BLaER1 treated with 17β-estradiol and CSF1 and Interleukin-3, amounts not matched to agents 10 nM and 100 nM (cell line): Measurements from ENCODE around the gene POLR2A.

Source experiments
- H3K27ac ChIP-seq, 11 experiments: shearing (Covaris generic); formaldehyde crosslinking; 2 replicates each; pipeline ENCODE4 v1.8.1; 2022
- H3K27me3 ChIP-seq, 11 experiments: shearing (Covaris generic); formaldehyde crosslinking; 2 replicates each; pipeline ENCODE4 v1.8.1; 2022
- H3K36me3 ChIP-seq, 11 experiments: shearing (Covaris generic); formaldehyde crosslinking; 2 replicates each; pipeline ENCODE4 v1.8.1; 2022
- H3K4me1 ChIP-seq, 10 experiments: shearing (Covaris generic); formaldehyde crosslinking; 2 replicates each; pipeline ENCODE4 v1.8.1; 2022
- H3K4me2 ChIP-seq, 11 experiments: shearing (Covaris generic); formaldehyde crosslinking; 2 replicates each; pipeline ENCODE4 v1.8.1; 2022
- H3K4me3 ChIP-seq, 10 experiments: shearing (Covaris generic); formaldehyde crosslinking; 2 replicates each; pipeline ENCODE4 v1.8.1; 2022
- H3K9ac ChIP-seq, 11 experiments: shearing (Covaris generic); formaldehyde crosslinking; 2 replicates each; pipeline ENCODE4 v1.8.1; 2022
- H3K9me3 ChIP-seq, 11 experiments: shearing (Covaris generic); formaldehyde crosslinking; replicated peaks in 1 of 11; 2 replicates each; pipeline ENCODE4 v1.8.1; 2022
- H4K20me1 ChIP-seq, 11 experiments: shearing (Covaris generic); formaldehyde crosslinking; 2 replicates each; pipeline ENCODE4 v1.8.1; 2022
- Cebpa-rat ChIP-seq, 11 experiments: shearing (Covaris generic); IDR thresholded peaks; 2 replicates each; pipeline ENCODE4 v1.8.1; 2022

Gene POLR2A

DNA sequence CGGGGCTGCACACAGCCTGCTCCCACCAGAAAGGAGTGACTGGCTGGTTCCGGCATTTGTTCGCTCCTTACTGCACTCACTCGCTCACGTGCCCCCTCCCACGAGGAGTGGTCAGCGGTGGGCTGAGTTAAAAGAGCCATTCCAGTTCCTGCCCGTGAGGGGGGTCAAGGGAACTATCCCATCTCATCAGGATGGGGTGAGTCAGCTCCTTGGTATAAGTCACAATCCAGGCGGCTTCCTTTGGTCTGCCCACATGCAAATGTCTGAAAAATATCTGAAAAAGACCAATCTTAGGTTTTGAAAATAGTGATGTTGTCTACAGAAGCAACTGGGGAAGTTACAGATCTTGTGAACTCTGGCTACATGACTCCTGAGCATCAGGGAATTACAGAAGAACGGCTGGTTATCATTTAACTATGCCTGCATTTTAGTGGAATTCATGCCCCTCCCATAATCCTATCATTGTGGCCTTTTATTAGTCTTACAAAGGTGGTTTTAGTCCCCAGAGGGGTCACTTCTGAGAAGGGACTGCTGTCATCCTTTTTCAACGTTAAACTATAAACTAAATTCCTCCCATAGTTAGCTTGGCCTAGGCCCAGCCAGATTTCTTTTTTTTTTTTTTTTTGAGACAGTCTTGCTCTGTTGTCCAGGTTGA lies 54.9 kb downstream of the POLR2A start:
- Histone ChIP-seq H3K4me3 (no peak overlapping the region), H3K36me3 (peaks cover 0 to 4% (median 0%) of the 10 kb centered on the region in 11 experiments; a peak in 2 of 22 replicates), H3K9ac (peak overlapping the region in 1 of 11 experiments; percentile 29; a peak in 2 of 22 replicates), H3K4me2 (peak overlapping the region in 6 of 11 experiments; percentile 20 to 62 (median 50); a peak in 11 of 22 replicates), H3K9me3 (peaks cover 18 to 27% (median 23%) of the 10 kb centered on the region in 11 experiments), H3K4me1 (peaks cover 0 to 28% (median 13%) of the 10 kb centered on the region in 10 experiments; a peak in 17 of 20 replicates), H4K20me1 (no peaks in the 10 kb centered on the region), H3K27me3 (no peaks in the 10 kb centered on the region), H3K27ac (peak overlapping the region in 1 of 11 experiments; percentile 23; a peak in 2 of 22 replicates)
- no peak for TF ChIP-seq Cebpa-rat (IDR thresholded peaks at IDR 0.05)

DNA sequence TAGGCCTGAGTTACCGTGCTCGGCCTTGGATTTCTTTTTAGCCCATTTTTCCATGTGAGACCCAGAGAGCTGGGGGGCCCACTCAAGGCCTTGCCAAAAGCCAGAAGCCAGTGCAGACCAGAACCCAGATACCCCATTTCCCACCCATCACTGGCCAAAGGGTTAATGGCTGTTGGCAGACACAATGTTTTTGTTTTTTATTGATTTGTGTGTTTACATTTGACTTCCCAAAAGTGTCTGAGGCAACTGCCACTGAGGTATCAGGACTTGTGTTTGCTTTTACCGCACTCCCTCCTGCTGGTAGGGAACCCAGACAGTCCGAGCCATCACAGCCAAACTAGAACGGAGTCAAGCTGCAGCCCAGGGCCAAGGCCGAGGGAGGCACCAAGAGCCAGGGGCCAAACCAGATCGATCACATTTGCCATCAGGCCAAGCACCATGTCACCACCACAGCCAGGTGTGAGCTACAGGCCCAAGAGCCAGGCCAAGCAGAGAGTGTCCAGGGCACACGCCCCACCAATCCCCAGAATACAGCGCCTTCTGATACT lies 57.0 kb downstream of the POLR2A start:
- no peak overlapping the region for H3K4me3 ChIP-seq
- H3K36me3 ChIP-seq: peaks cover 0 to 4% (median 0%) of the 10 kb centered on the region in 11 experiments; a peak in 2 of 22 replicates
- TF ChIP-seq Cebpa-rat (IDR thresholded peaks at IDR 0.05): no peak

DNA sequence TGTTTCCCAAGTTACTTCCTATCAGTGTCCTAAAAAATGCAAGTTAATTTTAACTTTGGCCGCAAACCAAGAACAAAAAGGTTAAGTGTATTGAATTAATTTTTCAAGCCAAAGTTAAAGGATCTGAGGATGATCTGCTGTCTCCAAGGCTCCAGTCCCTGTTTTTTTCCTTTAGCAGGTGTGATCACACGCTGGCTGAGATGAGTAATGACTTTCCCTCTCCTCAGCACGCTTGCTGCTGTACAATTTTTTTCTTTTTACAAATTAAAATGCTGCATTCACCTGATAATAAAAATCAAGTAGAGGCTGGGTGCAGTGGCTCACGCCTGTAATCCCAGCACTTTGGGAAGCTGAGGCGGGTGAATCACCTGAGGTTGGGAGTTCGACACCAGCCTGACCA lies 60.7 kb downstream of the POLR2A start:
- no peak overlapping the region for H3K27ac ChIP-seq
- no peak overlapping the region for H3K4me2 ChIP-seq
- H3K9ac ChIP-seq: no peak overlapping the region
- H3K4me1 ChIP-seq: peaks cover 16 to 50% (median 36%) of the 10 kb centered on the region in 10 experiments
- no peaks in the 10 kb centered on the region for H4K20me1 ChIP-seq
- no peak for TF ChIP-seq Cebpa-rat (IDR thresholded peaks at IDR 0.05)
- H3K27me3 ChIP-seq: no peaks in the 10 kb centered on the region
- H3K4me3 ChIP-seq: no peak overlapping the region
- no peaks in the 10 kb centered on the region for H3K36me3 ChIP-seq
- H3K9me3 ChIP-seq: no peaks in the 10 kb centered on the region

More for the DNA sequence above, 57.0 kb downstream of the POLR2A start:
- Histone ChIP-seq H3K27me3 (no peaks in the 10 kb centered on the region), H3K27ac (no peak overlapping the region), H3K4me2 (no peak overlapping the region), H3K9me3 (peaks cover 18 to 27% (median 23%) of the 10 kb centered on the region in 11 experiments), H4K20me1 (no peaks in the 10 kb centered on the region), H3K9ac (no peak overlapping the region), H3K4me1 (peaks cover 8 to 32% (median 17%) of the 10 kb centered on the region in 10 experiments; a peak in 17 of 20 replicates)

DNA sequence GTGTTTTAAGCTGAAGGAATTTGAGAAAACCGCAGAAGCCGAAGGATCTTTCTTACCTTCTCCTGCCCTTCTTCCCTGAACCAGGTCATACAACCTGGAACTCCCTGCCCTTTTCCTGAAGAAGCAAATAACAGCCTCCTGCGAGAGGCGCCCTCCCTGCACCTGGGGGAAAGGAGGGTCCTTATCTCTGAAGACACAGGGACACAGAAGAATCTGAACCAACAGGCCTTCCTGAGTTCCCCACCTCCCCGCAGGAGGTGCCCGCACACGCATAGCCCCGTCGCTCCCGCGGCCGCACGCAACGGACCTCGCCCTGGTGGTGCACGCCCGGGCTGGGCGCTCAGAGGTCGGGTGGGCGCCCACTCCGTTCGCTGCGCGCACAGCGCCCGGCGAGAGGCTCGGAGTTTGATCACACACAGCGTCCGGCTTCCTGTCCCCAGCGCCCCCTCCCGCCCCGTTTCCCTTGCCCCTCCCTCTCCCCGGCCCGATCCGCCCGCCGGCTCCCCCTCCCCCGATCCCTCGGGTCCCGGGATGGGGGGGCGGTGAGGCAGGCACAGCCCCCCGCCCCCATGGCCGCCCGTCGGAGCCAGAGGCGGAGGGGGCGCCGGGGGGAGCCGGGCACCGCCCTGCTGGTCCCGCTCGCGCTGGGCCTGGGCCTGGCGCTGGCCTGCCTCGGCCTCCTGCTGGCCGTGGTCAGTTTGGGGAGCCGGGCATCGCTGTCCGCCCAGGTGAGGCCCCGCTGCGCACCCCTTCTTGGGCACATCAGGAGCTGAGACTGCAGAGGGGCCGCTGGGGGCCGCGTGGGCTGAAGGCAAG lies 64.6 kb downstream of the POLR2A start, which contains the start of gene TNFSF12:
Gene TNFSF12, plus strand, starts transcription at position 474 of the 816 bp plus-strand sequence. Its CDS starts 96 bp downstream, at position 570.
- H3K4me2 ChIP-seq: peak within 1 kb of the TSS; percentile 85 to 99 (median 95)
- H3K27ac ChIP-seq: peak within 1 kb of the TSS; percentile 60 to 92 (median 87)
- H3K36me3 ChIP-seq: no peaks in the 10 kb centered on the region; a peak in 1 of 22 replicates
- peak within 1 kb of the TSS; percentile 68 to 88 (median 77) for H3K9ac ChIP-seq
- no peaks in the 10 kb centered on the region for H4K20me1 ChIP-seq
- H3K4me3 ChIP-seq: peak within 1 kb of the TSS; percentile 50 to 80 (median 68)
- H3K9me3 ChIP-seq: no peaks in the 10 kb centered on the region
- no peaks in the 10 kb centered on the region for H3K27me3 ChIP-seq
- no peak for TF ChIP-seq Cebpa-rat (IDR thresholded peaks at IDR 0.05)
- H3K4me1 ChIP-seq: peaks cover 52 to 76% (median 65%) of the 10 kb centered on the region in 10 experiments
